ENCODE results near the gene GIMAP2.

The GIMAP2 gene

GRCh38 chr7:150722431-150722931 is 37.0 kb downstream of the GIMAP2 start:
- Histone ChIP-seq H3K27me3 (ENCODE audit: insufficient read depth, poor library complexity, severe bottlenecking) (no peaks in the 10 kb centered on the region), H3K9me3 (ENCODE audit: severe bottlenecking) (no peaks in the 10 kb centered on the region), H3K27ac (ENCODE audit: poor library complexity, severe bottlenecking) (no peak overlapping the region), H3K36me3 (ENCODE audit: low read depth) (no peaks in the 10 kb centered on the region), H3K4me3 (ENCODE audit: severe bottlenecking) (no peak overlapping the region), H3K4me1 (ENCODE audit: insufficient read depth, poor library complexity, severe bottlenecking) (no peaks in the 10 kb centered on the region)
- no peak for TF ChIP-seq CTCF (IDR thresholded peaks at IDR 0.05; ENCODE audit: poor library complexity, severe bottlenecking)
- ATAC-seq (ENCODE audit: low read depth) = no peak
- no peak for DNase-seq (ENCODE audit: low spot score)

GRCh38 chr7:150723467-150723866 is 38.0 kb downstream of the GIMAP2 start:
- ATAC-seq (ENCODE audit: low read depth) (no peak), DNase-seq (ENCODE audit: low spot score) (no peak)
- H3K36me3 ChIP-seq (ENCODE audit: low read depth) = no peaks in the 10 kb centered on the region
- H3K9me3 ChIP-seq (ENCODE audit: severe bottlenecking) = peaks cover under 1% of the 10 kb centered on the region
- no peak for TF ChIP-seq CTCF (IDR thresholded peaks at IDR 0.05; ENCODE audit: poor library complexity, severe bottlenecking)
- H3K4me3 ChIP-seq (ENCODE audit: severe bottlenecking) = no peak overlapping the region
- H3K27me3 ChIP-seq (ENCODE audit: insufficient read depth, poor library complexity, severe bottlenecking) = no peaks in the 10 kb centered on the region
- no peaks in the 10 kb centered on the region for H3K4me1 ChIP-seq (ENCODE audit: insufficient read depth, poor library complexity, severe bottlenecking)
- H3K27ac ChIP-seq (ENCODE audit: poor library complexity, severe bottlenecking) = no peak overlapping the region

- ATAC-seq (ENCODE audit: low read depth) = no peak
- peaks cover 4% of the 10 kb centered on the region for H3K9me3 ChIP-seq (ENCODE audit: severe bottlenecking)
- H3K27me3 ChIP-seq (ENCODE audit: insufficient read depth, poor library complexity, severe bottlenecking) = no peaks in the 10 kb centered on the region
- H3K4me1 ChIP-seq (ENCODE audit: insufficient read depth, poor library complexity, severe bottlenecking) = no peaks in the 10 kb centered on the region
- no peak for DNase-seq (ENCODE audit: low spot score)
- no peaks in the 10 kb centered on the region for H3K36me3 ChIP-seq (ENCODE audit: low read depth)
- no peak overlapping the region for H3K4me3 ChIP-seq (ENCODE audit: severe bottlenecking)
- no peak for TF ChIP-seq CTCF (IDR thresholded peaks at IDR 0.05; ENCODE audit: poor library complexity, severe bottlenecking)
- no peak overlapping the region for H3K27ac ChIP-seq (ENCODE audit: poor library complexity, severe bottlenecking)
Measured at GRCh38 chr7:150727381-150727780, 41.9 kb downstream of the GIMAP2 start.

- ATAC-seq (ENCODE audit: low read depth) = no peak
- Histone ChIP-seq H3K9me3 (ENCODE audit: severe bottlenecking) (peaks cover 4% of the 10 kb centered on the region), H3K4me1 (ENCODE audit: insufficient read depth, poor library complexity, severe bottlenecking) (no peaks in the 10 kb centered on the region), H3K27me3 (ENCODE audit: insufficient read depth, poor library complexity, severe bottlenecking) (no peaks in the 10 kb centered on the region), H3K27ac (ENCODE audit: poor library complexity, severe bottlenecking) (no peak overlapping the region), H3K4me3 (ENCODE audit: severe bottlenecking) (no peak overlapping the region), H3K36me3 (ENCODE audit: low read depth) (no peaks in the 10 kb centered on the region)
- TF ChIP-seq CTCF (IDR thresholded peaks at IDR 0.05; ENCODE audit: poor library complexity, severe bottlenecking) = no peak
- DNase-seq (ENCODE audit: low spot score) = no peak
Measured at GRCh38 chr7:150728011-150728410, 42.5 kb downstream of the GIMAP2 start.

- no peak for ATAC-seq (ENCODE audit: low read depth)
Measured at GRCh38 chr7:150728609-150729008, 43.1 kb downstream of the GIMAP2 start.

More at GRCh38 chr7:150728609-150729008, 43.1 kb downstream of the GIMAP2 start:
- H3K27ac ChIP-seq (ENCODE audit: poor library complexity, severe bottlenecking) = no peak overlapping the region
- H3K4me3 ChIP-seq (ENCODE audit: severe bottlenecking) = no peak overlapping the region
- DNase-seq (ENCODE audit: low spot score) = no peak
- H3K4me1 ChIP-seq (ENCODE audit: insufficient read depth, poor library complexity, severe bottlenecking) = no peaks in the 10 kb centered on the region
- no peaks in the 10 kb centered on the region for H3K27me3 ChIP-seq (ENCODE audit: insufficient read depth, poor library complexity, severe bottlenecking)
- no peak for TF ChIP-seq CTCF (IDR thresholded peaks at IDR 0.05; ENCODE audit: poor library complexity, severe bottlenecking)
- no peaks in the 10 kb centered on the region for H3K36me3 ChIP-seq (ENCODE audit: low read depth)
- peaks cover 4% of the 10 kb centered on the region for H3K9me3 ChIP-seq (ENCODE audit: severe bottlenecking)

All from RWPE2 (cell line).